Fibroblast of skin of left biceps (primary cell): ENCODE data around the gene COL18A1.
A peak's percentile ranks its signal among the peaks of the same experiment; 100 is the strongest.

ENCODE experiments used
- DNase-seq, 2 experiments: peaks; one replicate each; pipeline ENCODE4 v3.0.0-alpha.2; 2013; ENCODE audit warnings: low read depth in 2 of 2

The COL18A1 gene

GRCh38 chr21:45383111-45383614 lies 21.8 kb upstream of the COL18A1 start:
- no peak for DNase-seq

GRCh38 chr21:45383615-45384201 lies 21.3 kb upstream of the COL18A1 start:
- no peak for DNase-seq

- no peak for DNase-seq
Measured at GRCh38 chr21:45384656-45385548, 20.1 kb upstream of the COL18A1 start.

GRCh38 chr21:45385549-45386050 lies 19.4 kb upstream of the COL18A1 start:
- DNase-seq, result no peak

GRCh38 chr21:45386336-45386727 lies 18.6 kb upstream of the COL18A1 start:
- DNase-seq, result no peak

- DNase-seq, result peak; percentile 57 to 64
Measured at GRCh38 chr21:45386728-45387371, 18.1 kb upstream of the COL18A1 start.

GRCh38 chr21:45387506-45387905 lies 17.5 kb upstream of the COL18A1 start:
- no peak for DNase-seq

- no peak for DNase-seq
Measured at GRCh38 chr21:45388011-45388521, 16.9 kb upstream of the COL18A1 start.

- DNase-seq, result no peak
Measured at GRCh38 chr21:45388611-45389296, 16.2 kb upstream of the COL18A1 start.

- no peak for DNase-seq
Measured at GRCh38 chr21:45390121-45390751, 14.7 kb upstream of the COL18A1 start.

- DNase-seq, result no peak
Measured at GRCh38 chr21:45390831-45391742, 13.9 kb upstream of the COL18A1 start.

- no peak for DNase-seq
Measured at GRCh38 chr21:45391743-45392572, 13.0 kb upstream of the COL18A1 start.

- no peak for DNase-seq
Measured at GRCh38 chr21:45392573-45392971, 12.4 kb upstream of the COL18A1 start.

GRCh38 chr21:45393021-45393420 lies 11.9 kb upstream of the COL18A1 start:
- no peak for DNase-seq

- DNase-seq, result no peak
Measured at GRCh38 chr21:45393833-45394638, 10.9 kb upstream of the COL18A1 start.

GRCh38 chr21:45396620-45396995 lies 8.4 kb upstream of the COL18A1 start:
- DNase-seq, result no peak

GRCh38 chr21:45397381-45397780 lies 7.6 kb upstream of the COL18A1 start:
- DNase-seq, result no peak

GRCh38 chr21:45401054-45401518 lies 3.9 kb upstream of the COL18A1 start:
- DNase-seq, result no peak
